Karpas-422 (cell line): ENCODE results near the gene EFCAB7. TPM values are rescaled to one million over a fixed set of nuclear protein-coding genes. Genes with fewer than 3 reads are reported as not detected.

Experiments used
- DNase-seq: peaks from one replicate; pipeline ENCODE4 v3.0.0-alpha.2; 2015
- H2AFZ ChIP-seq: fragments of 200-600 bp; sonication (generic); 2 replicates; pipeline ENCODE4 v1.6.1; 2014; ENCODE audit warnings: antibody characterized with exemption, low read length, mixed read lengths
- H3K27ac ChIP-seq: fragments of 200-600 bp; sonication (generic); 2 replicates; pipeline ENCODE4 v1.5.1; 2014; ENCODE audit warnings: mild to moderate bottlenecking, low read length, moderate library complexity
- H3K27me3 ChIP-seq: fragments of 200-600 bp; sonication (generic); 2 replicates; pipeline ENCODE4 v1.6.1; 2014; ENCODE audit warnings: low read length, mixed read lengths
- H3K36me3 ChIP-seq: fragments of 200-600 bp; sonication (generic); 2 replicates; pipeline ENCODE4 v1.6.1; 2014; ENCODE audit warnings: low read length, mixed read lengths; ENCODE audit not compliant: insufficient read depth
- H3K4me1 ChIP-seq: fragments of 200-600 bp; sonication (generic); 2 replicates; pipeline ENCODE4 v1.6.1; 2014; ENCODE audit warnings: mild to moderate bottlenecking, low read length, mixed read lengths
- H3K4me2 ChIP-seq: fragments of 200-600 bp; sonication (generic); 2 replicates; pipeline ENCODE4 v1.6.1; 2014; ENCODE audit warnings: low read length, low read depth, mild to moderate bottlenecking; ENCODE audit not compliant: poor library complexity, severe bottlenecking
- H3K4me3 ChIP-seq: fragments of 200-600 bp; sonication (generic); 2 replicates; pipeline ENCODE4 v1.5.1; 2014; ENCODE audit warnings: mild to moderate bottlenecking, antibody characterized with exemption, low read length, mixed read lengths
- H3K79me2 ChIP-seq: fragments of 200-600 bp; sonication (generic); 2 replicates; pipeline ENCODE4 v1.6.1; 2014; ENCODE audit warnings: mild to moderate bottlenecking, low read length, mixed read lengths
- H3K9ac ChIP-seq: fragments of 200-600 bp; sonication (generic); 2 replicates; pipeline ENCODE4 v1.6.0; 2014; ENCODE audit warnings: low read length
- H3K9me2 ChIP-seq: fragments of 200-600 bp; sonication (generic), shearing (Covaris generic); replicated peaks from 2 replicates; pipeline ENCODE4 v1.6.0; 2014; ENCODE audit warnings: mild to moderate bottlenecking, low read length, moderate library complexity; ENCODE audit not compliant: insufficient read depth
- H3K9me3 ChIP-seq: fragments of 300-700, 200-600 bp; sonication (generic); 2 replicates; pipeline ENCODE4 v1.6.1; 2014; ENCODE audit warnings: low read length, mixed read lengths
- H4K20me1 ChIP-seq: fragments of 200-600 bp; sonication (generic); 2 replicates; pipeline ENCODE4 v1.6.1; 2014; ENCODE audit warnings: mild to moderate bottlenecking, antibody characterized with exemption, low read length, low read depth; ENCODE audit not compliant: insufficient read depth
- total RNA-seq: library from RNA; depleted of rRNA; stranded (reverse); fragments of >200 nt; shearing (Covaris generic); gene quantifications from 2 replicates; pipeline ENCODE4 v1.2.3, GENCODE V29; 2014; ENCODE audit warnings: low replicate concordance

EFCAB7 gene
- total RNA-seq, 1 experiment from 2014 or later = 20.0 TPM

GRCh38 chr1:63506782-63507181 is 16.5 kb upstream of the EFCAB7 start:
- H3K4me3 ChIP-seq = no peak overlapping the region
- H2AFZ ChIP-seq = no peak overlapping the region
- H3K4me2 ChIP-seq = no peak overlapping the region
- H3K4me1 ChIP-seq = no peaks in the 10 kb centered on the region
- H4K20me1 ChIP-seq = no peaks in the 10 kb centered on the region
- no peak for DNase-seq
- H3K27me3 ChIP-seq = no peaks in the 10 kb centered on the region
- H3K9ac ChIP-seq = no peak overlapping the region
- no peaks in the 10 kb centered on the region for H3K9me2 ChIP-seq
- H3K27ac ChIP-seq = no peak overlapping the region
- no peaks in the 10 kb centered on the region for H3K9me3 ChIP-seq
- peaks cover 46% of the 10 kb centered on the region for H3K79me2 ChIP-seq
- H3K36me3 ChIP-seq = peaks cover 48% of the 10 kb centered on the region

GRCh38 chr1:63509718-63510117 is 13.6 kb upstream of the EFCAB7 start:
- no peaks in the 10 kb centered on the region for H3K4me1 ChIP-seq
- H3K9ac ChIP-seq = no peak overlapping the region
- no peaks in the 10 kb centered on the region for H3K27me3 ChIP-seq
- no peak overlapping the region for H3K4me2 ChIP-seq
- no peaks in the 10 kb centered on the region for H3K9me2 ChIP-seq
- no peak overlapping the region for H3K4me3 ChIP-seq
- no peak for DNase-seq
- peaks cover 48% of the 10 kb centered on the region for H3K36me3 ChIP-seq
- no peaks in the 10 kb centered on the region for H3K9me3 ChIP-seq
- no peak overlapping the region for H2AFZ ChIP-seq
- no peaks in the 10 kb centered on the region for H4K20me1 ChIP-seq
- no peak overlapping the region for H3K27ac ChIP-seq
- peaks cover 71% of the 10 kb centered on the region for H3K79me2 ChIP-seq

GRCh38 chr1:63512584-63512983 is 10.7 kb upstream of the EFCAB7 start:
- no peak overlapping the region for H3K27ac ChIP-seq
- no peaks in the 10 kb centered on the region for H4K20me1 ChIP-seq
- DNase-seq = no peak
- H3K9ac ChIP-seq = no peak overlapping the region
- no peak overlapping the region for H3K4me3 ChIP-seq
- no peak overlapping the region for H3K4me2 ChIP-seq
- peaks cover 85% of the 10 kb centered on the region for H3K79me2 ChIP-seq
- H2AFZ ChIP-seq = no peak overlapping the region
- no peaks in the 10 kb centered on the region for H3K27me3 ChIP-seq
- H3K36me3 ChIP-seq = peaks cover 37% of the 10 kb centered on the region
- H3K9me2 ChIP-seq = no peaks in the 10 kb centered on the region
- H3K4me1 ChIP-seq = no peaks in the 10 kb centered on the region
- H3K9me3 ChIP-seq = no peaks in the 10 kb centered on the region

GRCh38 chr1:63516629-63517028 is 6.7 kb upstream of the EFCAB7 start:
- no peaks in the 10 kb centered on the region for H3K9me2 ChIP-seq
- H3K9ac ChIP-seq = no peak overlapping the region
- no peaks in the 10 kb centered on the region for H4K20me1 ChIP-seq
- no peak overlapping the region for H3K4me3 ChIP-seq
- no peak overlapping the region for H2AFZ ChIP-seq
- H3K4me2 ChIP-seq = no peak overlapping the region
- H3K79me2 ChIP-seq = peaks cover 96% of the 10 kb centered on the region
- DNase-seq = no peak
- no peak overlapping the region for H3K27ac ChIP-seq
- H3K36me3 ChIP-seq = peaks cover 10% of the 10 kb centered on the region
- no peaks in the 10 kb centered on the region for H3K9me3 ChIP-seq
- no peaks in the 10 kb centered on the region for H3K27me3 ChIP-seq
- H3K4me1 ChIP-seq = peaks cover 19% of the 10 kb centered on the region

GRCh38 chr1:63523738-63524137 is 413 bp downstream of the EFCAB7 start:
- Histone ChIP-seq H3K79me2 (peaks cover 69% of the 10 kb centered on the region), H3K4me2 (peak overlapping the region; percentile 94), H2AFZ (peak overlapping the region; percentile 64), H3K9me3 (no peaks in the 10 kb centered on the region), H4K20me1 (no peaks in the 10 kb centered on the region), H3K4me3 (peak overlapping the region; percentile 92), H3K27me3 (no peaks in the 10 kb centered on the region), H3K4me1 (peaks cover 35% of the 10 kb centered on the region), H3K27ac (peak overlapping the region; percentile 88), H3K9ac (peak overlapping the region; percentile 79), H3K36me3 (peaks cover 7% of the 10 kb centered on the region), H3K9me2 (no peaks in the 10 kb centered on the region)
- DNase-seq = peak; percentile 56

GRCh38 chr1:63524201-63524600 is 876 bp downstream of the EFCAB7 start:
- peaks cover 35% of the 10 kb centered on the region for H3K4me1 ChIP-seq
- H3K79me2 ChIP-seq = peaks cover 65% of the 10 kb centered on the region
- H3K4me2 ChIP-seq = peak overlapping the region; percentile 94
- H2AFZ ChIP-seq = no peak overlapping the region
- no peaks in the 10 kb centered on the region for H4K20me1 ChIP-seq
- DNase-seq = peak; percentile 67
- H3K4me3 ChIP-seq = peak overlapping the region; percentile 92
- H3K9ac ChIP-seq = peak overlapping the region; percentile 79
- H3K9me2 ChIP-seq = no peaks in the 10 kb centered on the region
- peaks cover 7% of the 10 kb centered on the region for H3K36me3 ChIP-seq
- peak overlapping the region; percentile 88 for H3K27ac ChIP-seq
- H3K9me3 ChIP-seq = no peaks in the 10 kb centered on the region
- no peaks in the 10 kb centered on the region for H3K27me3 ChIP-seq

GRCh38 chr1:63532727-63533126 is 9.4 kb downstream of the EFCAB7 start:
- Histone ChIP-seq H3K27ac (no peak overlapping the region), H3K27me3 (no peaks in the 10 kb centered on the region), H3K36me3 (peaks cover 28% of the 10 kb centered on the region; the same call in 1 of the 2 replicates), H3K4me1 (0 out of 2 replicates have a peak, but pooled peaks cover 3% of the 10 kb centered on the region), H3K4me2 (no peak overlapping the region), H3K9ac (no peak overlapping the region), H2AFZ (no peak overlapping the region), H4K20me1 (no peaks in the 10 kb centered on the region), H3K9me2 (no peaks in the 10 kb centered on the region), H3K9me3 (no peaks in the 10 kb centered on the region), H3K4me3 (no peak overlapping the region), H3K79me2 (no peaks in the 10 kb centered on the region)
- DNase-seq = no peak

- no peaks in the 10 kb centered on the region for H3K9me3 ChIP-seq
- no peaks in the 10 kb centered on the region for H3K79me2 ChIP-seq
- no peaks in the 10 kb centered on the region for H4K20me1 ChIP-seq
- H2AFZ ChIP-seq = no peak overlapping the region
- H3K36me3 ChIP-seq = peaks cover 28% of the 10 kb centered on the region; the same call in 1 of the 2 replicates
- DNase-seq = no peak
- no peak overlapping the region for H3K9ac ChIP-seq
- H3K4me2 ChIP-seq = no peak overlapping the region
- H3K4me1 ChIP-seq = 0 out of 2 replicates have a peak, but pooled peaks cover 3% of the 10 kb centered on the region
- no peak overlapping the region for H3K4me3 ChIP-seq
- no peak overlapping the region for H3K27ac ChIP-seq
- H3K9me2 ChIP-seq = no peaks in the 10 kb centered on the region
- no peaks in the 10 kb centered on the region for H3K27me3 ChIP-seq
Measured at GRCh38 chr1:63533931-63534330, 10.6 kb downstream of the EFCAB7 start.
